ENCODE results near the gene ZFYVE21. TPM values are rescaled to one million over a fixed set of nuclear protein-coding genes. Genes with fewer than 3 reads are reported as not detected.

The ZFYVE21 gene
- total RNA-seq, 1 experiment from 2014 or later, result 59.7 TPM

DNA sequence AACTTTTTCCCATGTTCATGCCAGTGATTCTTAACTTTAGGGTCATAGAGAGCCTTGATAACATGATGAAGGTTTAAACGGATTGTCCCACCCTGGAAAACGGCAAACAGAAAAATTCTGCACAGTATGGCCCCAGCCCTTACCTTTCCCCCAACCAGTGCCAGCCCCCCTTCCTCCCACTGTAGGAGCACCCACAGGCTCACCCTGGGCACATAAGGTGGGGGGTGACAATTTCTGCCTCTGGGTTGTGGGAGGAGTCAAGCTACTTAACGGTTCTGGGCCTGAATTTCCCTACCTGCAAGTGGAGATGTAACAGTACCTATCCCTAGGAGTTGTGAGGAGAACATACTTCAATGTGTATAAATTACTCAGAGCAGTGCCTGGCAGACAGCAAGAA, 18.4 kb upstream of the ZFYVE21 start (continued):
- no peak for TF ChIP-seq USF1 (CRISPR knock-in tag; IDR thresholded peaks at IDR 0.05)
- no peak for TF ChIP-seq GRHL2 (CRISPR knock-in tag; IDR thresholded peaks at IDR 0.05; ENCODE audit: insufficient replicate concordance, severe bottlenecking)
- TF ChIP-seq, protein P1, sequence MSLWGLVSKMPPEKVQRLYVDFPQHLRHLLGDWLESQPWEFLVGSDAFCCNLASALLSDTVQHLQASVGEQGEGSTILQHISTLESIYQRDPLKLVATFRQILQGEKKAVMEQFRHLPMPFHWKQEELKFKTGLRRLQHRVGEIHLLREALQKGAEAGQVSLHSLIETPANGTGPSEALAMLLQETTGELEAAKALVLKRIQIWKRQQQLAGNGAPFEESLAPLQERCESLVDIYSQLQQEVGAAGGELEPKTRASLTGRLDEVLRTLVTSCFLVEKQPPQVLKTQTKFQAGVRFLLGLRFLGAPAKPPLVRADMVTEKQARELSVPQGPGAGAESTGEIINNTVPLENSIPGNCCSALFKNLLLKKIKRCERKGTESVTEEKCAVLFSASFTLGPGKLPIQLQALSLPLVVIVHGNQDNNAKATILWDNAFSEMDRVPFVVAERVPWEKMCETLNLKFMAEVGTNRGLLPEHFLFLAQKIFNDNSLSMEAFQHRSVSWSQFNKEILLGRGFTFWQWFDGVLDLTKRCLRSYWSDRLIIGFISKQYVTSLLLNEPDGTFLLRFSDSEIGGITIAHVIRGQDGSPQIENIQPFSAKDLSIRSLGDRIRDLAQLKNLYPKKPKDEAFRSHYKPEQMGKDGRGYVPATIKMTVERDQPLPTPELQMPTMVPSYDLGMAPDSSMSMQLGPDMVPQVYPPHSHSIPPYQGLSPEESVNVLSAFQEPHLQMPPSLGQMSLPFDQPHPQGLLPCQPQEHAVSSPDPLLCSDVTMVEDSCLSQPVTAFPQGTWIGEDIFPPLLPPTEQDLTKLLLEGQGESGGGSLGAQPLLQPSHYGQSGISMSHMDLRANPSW (CRISPR knock-in tag; conservative IDR thresholded peaks at IDR 0.05; ENCODE audit: low read depth), result no peak
- no peak for TF ChIP-seq TP53 (CRISPR knock-in tag; IDR thresholded peaks at IDR 0.05)
- TF ChIP-seq, protein P2, sequence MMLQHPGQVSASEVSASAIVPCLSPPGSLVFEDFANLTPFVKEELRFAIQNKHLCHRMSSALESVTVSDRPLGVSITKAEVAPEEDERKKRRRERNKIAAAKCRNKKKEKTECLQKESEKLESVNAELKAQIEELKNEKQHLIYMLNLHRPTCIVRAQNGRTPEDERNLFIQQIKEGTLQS (CRISPR knock-in tag; conservative IDR thresholded peaks at IDR 0.05), result no peak
- TF ChIP-seq IRF2 (CRISPR knock-in tag; IDR thresholded peaks at IDR 0.05; ENCODE audit: borderline replicate concordance, low read depth), result no peak
- TF ChIP-seq, protein P3, sequence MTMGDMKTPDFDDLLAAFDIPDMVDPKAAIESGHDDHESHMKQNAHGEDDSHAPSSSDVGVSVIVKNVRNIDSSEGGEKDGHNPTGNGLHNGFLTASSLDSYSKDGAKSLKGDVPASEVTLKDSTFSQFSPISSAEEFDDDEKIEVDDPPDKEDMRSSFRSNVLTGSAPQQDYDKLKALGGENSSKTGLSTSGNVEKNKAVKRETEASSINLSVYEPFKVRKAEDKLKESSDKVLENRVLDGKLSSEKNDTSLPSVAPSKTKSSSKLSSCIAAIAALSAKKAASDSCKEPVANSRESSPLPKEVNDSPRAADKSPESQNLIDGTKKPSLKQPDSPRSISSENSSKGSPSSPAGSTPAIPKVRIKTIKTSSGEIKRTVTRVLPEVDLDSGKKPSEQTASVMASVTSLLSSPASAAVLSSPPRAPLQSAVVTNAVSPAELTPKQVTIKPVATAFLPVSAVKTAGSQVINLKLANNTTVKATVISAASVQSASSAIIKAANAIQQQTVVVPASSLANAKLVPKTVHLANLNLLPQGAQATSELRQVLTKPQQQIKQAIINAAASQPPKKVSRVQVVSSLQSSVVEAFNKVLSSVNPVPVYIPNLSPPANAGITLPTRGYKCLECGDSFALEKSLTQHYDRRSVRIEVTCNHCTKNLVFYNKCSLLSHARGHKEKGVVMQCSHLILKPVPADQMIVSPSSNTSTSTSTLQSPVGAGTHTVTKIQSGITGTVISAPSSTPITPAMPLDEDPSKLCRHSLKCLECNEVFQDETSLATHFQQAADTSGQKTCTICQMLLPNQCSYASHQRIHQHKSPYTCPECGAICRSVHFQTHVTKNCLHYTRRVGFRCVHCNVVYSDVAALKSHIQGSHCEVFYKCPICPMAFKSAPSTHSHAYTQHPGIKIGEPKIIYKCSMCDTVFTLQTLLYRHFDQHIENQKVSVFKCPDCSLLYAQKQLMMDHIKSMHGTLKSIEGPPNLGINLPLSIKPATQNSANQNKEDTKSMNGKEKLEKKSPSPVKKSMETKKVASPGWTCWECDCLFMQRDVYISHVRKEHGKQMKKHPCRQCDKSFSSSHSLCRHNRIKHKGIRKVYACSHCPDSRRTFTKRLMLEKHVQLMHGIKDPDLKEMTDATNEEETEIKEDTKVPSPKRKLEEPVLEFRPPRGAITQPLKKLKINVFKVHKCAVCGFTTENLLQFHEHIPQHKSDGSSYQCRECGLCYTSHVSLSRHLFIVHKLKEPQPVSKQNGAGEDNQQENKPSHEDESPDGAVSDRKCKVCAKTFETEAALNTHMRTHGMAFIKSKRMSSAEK (CRISPR knock-in tag; IDR thresholded peaks at IDR 0.05; ENCODE audit: borderline replicate concordance), result no peak
- no peak for TF ChIP-seq ATF1 (CRISPR knock-in tag; IDR thresholded peaks at IDR 0.05)
- no peak for TF ChIP-seq ETV6 (CRISPR knock-in tag; IDR thresholded peaks at IDR 0.05)
- TF ChIP-seq, protein P4, sequence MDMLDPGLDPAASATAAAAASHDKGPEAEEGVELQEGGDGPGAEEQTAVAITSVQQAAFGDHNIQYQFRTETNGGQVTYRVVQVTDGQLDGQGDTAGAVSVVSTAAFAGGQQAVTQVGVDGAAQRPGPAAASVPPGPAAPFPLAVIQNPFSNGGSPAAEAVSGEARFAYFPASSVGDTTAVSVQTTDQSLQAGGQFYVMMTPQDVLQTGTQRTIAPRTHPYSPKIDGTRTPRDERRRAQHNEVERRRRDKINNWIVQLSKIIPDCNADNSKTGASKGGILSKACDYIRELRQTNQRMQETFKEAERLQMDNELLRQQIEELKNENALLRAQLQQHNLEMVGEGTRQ (CRISPR knock-in tag; IDR thresholded peaks at IDR 0.05), result no peak
- TF ChIP-seq, protein P5, sequence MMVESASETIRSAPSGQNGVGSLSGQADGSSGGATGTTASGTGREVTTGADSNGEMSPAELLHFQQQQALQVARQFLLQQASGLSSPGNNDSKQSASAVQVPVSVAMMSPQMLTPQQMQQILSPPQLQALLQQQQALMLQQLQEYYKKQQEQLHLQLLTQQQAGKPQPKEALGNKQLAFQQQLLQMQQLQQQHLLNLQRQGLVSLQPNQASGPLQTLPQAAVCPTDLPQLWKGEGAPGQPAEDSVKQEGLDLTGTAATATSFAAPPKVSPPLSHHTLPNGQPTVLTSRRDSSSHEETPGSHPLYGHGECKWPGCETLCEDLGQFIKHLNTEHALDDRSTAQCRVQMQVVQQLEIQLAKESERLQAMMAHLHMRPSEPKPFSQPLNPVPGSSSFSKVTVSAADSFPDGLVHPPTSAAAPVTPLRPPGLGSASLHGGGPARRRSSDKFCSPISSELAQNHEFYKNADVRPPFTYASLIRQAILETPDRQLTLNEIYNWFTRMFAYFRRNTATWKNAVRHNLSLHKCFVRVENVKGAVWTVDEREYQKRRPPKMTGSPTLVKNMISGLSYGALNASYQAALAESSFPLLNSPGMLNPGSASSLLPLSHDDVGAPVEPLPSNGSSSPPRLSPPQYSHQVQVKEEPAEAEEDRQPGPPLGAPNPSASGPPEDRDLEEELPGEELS (CRISPR knock-in tag; IDR thresholded peaks at IDR 0.05), result no peak

GRCh38 chr14:103697603-103698379, 17.8 kb upstream of the ZFYVE21 start:
- H3K36me3 Mint-ChIP-seq, result peaks cover 12% of the 10 kb centered on the region; the same call in 1 of the 2 replicates
- DNase-seq (ENCODE audit: low spot score) (no peak), ATAC-seq (no peak)
- no peak overlapping the region for H3K27ac Mint-ChIP-seq
- POLR2A ChIA-PET, result no interaction called here
- CTCF ChIA-PET, result interaction anchor here (0.7 kb wide), 1 partner anchor 18 kb away, joined by 3 read pairs; no protein-coding TSS in a partner anchor
- H3K27me3 Mint-ChIP-seq (ENCODE audit: low read depth), result no peaks in the 10 kb centered on the region; the same call in 1 of the 2 replicates
- H3K9me3 Mint-ChIP-seq, result no peaks in the 10 kb centered on the region
- H3K4me3 Mint-ChIP-seq, result no peak overlapping the region
- TF ChIP-seq FOXP1 (CRISPR knock-in tag; IDR thresholded peaks at IDR 0.05; ENCODE audit: borderline replicate concordance), result peak; percentile 30; the same call in 1 of the 2 replicates
- TF ChIP-seq, protein P6, sequence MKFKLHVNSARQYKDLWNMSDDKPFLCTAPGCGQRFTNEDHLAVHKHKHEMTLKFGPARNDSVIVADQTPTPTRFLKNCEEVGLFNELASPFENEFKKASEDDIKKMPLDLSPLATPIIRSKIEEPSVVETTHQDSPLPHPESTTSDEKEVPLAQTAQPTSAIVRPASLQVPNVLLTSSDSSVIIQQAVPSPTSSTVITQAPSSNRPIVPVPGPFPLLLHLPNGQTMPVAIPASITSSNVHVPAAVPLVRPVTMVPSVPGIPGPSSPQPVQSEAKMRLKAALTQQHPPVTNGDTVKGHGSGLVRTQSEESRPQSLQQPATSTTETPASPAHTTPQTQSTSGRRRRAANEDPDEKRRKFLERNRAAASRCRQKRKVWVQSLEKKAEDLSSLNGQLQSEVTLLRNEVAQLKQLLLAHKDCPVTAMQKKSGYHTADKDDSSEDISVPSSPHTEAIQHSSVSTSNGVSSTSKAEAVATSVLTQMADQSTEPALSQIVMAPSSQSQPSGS (CRISPR knock-in tag; IDR thresholded peaks at IDR 0.05; ENCODE audit: borderline replicate concordance, low read depth), result no peak
- peaks cover 13% of the 10 kb centered on the region for H3K4me1 Mint-ChIP-seq
